SU-DHL-6 (cell line): ENCODE measurements around the gene TNS3.

Experiments
- H2AFZ ChIP-seq: fragments of 200-600 bp; sonication (generic); 2 replicates; pipeline ENCODE4 v1.6.1; 2014; ENCODE audit warnings: low read depth, mild to moderate bottlenecking, moderate library complexity, mixed read lengths, antibody characterized with exemption, low read length; ENCODE audit not compliant: severe bottlenecking
- H3F3A ChIP-seq: fragments of 200-600 bp; shearing (Covaris generic); 2 replicates; pipeline ENCODE4 v1.6.0; 2016; ENCODE audit warnings: antibody characterized with exemption, mild to moderate bottlenecking; ENCODE audit not compliant: insufficient read depth
- H3K27ac ChIP-seq: fragments of 200-600 bp; sonication (generic); 2 replicates; pipeline ENCODE4 v1.5.1; 2016; ENCODE audit warnings: low read depth, mild to moderate bottlenecking, low read length, moderate library complexity, mixed read lengths
- H3K27me3 ChIP-seq: fragments of 200-600 bp; sonication (generic), shearing (Covaris generic); 2 replicates; pipeline ENCODE4 v1.6.0; 2014; ENCODE audit warnings: mild to moderate bottlenecking, low read length
- H3K36me3 ChIP-seq: fragments of 200-600 bp; sonication (generic); 2 replicates; pipeline ENCODE4 v1.6.1; 2014; ENCODE audit warnings: mild to moderate bottlenecking, low read length, mixed read lengths
- H3K4me2 ChIP-seq: fragments of 300-600, 200-600 bp; shearing (Covaris generic), sonication (generic); 2 replicates; pipeline ENCODE4 v1.6.0; 2014; ENCODE audit warnings: low read length, low read depth, mild to moderate bottlenecking; ENCODE audit not compliant: poor library complexity, severe bottlenecking
- H3K4me3 ChIP-seq: fragments of 200-600 bp; sonication (generic); 2 replicates; pipeline ENCODE4 v1.5.1; 2014; ENCODE audit warnings: antibody characterized with exemption, low read length, mild to moderate bottlenecking, mixed read lengths; ENCODE audit not compliant: insufficient read depth, poor library complexity, severe bottlenecking
- H3K79me2 ChIP-seq: fragments of 200-600 bp; sonication (generic); 2 replicates; pipeline ENCODE4 v1.6.1; 2014; ENCODE audit warnings: mild to moderate bottlenecking, low read length, moderate library complexity; ENCODE audit not compliant: insufficient read depth
- H3K9ac ChIP-seq: fragments of 200-600 bp; sonication (generic); 2 replicates; pipeline ENCODE4 v1.7.0; 2014; ENCODE audit warnings: mild to moderate bottlenecking, low read length
- H3K9me2 ChIP-seq: fragments of 200-600 bp; sonication (generic); replicated peaks from 2 replicates; pipeline ENCODE4 v1.6.1; 2014; ENCODE audit warnings: low read length; ENCODE audit not compliant: insufficient read depth
- H3K9me3 ChIP-seq: fragments of 200-600 bp; sonication (generic); 2 replicates; pipeline ENCODE4 v1.6.1; 2014; ENCODE audit warnings: low read length, mixed read lengths; ENCODE audit not compliant: insufficient read depth
- H4K20me1 ChIP-seq: fragments of 200-600 bp; sonication (generic); 2 replicates; pipeline ENCODE4 v1.6.1; 2014; ENCODE audit warnings: low read depth, mild to moderate bottlenecking, antibody characterized with exemption, low read length, moderate library complexity, mixed read lengths
- CTCF ChIP-seq: fragments of 200-600 bp; sonication (generic); IDR thresholded peaks from one replicate; pipeline ENCODE4 v1.5.1; 2017; ENCODE audit warnings: antibody characterized with exemption, mild to moderate bottlenecking, low read length, moderate library complexity; ENCODE audit not compliant: insufficient read depth, poor library complexity, severe bottlenecking
- EZH2phosphoT487 ChIP-seq: fragments of 200-600 bp; sonication (generic), shearing (Covaris generic); conservative IDR thresholded peaks from 2 replicates; pipeline ENCODE4 v1.6.1; 2018; ENCODE audit warnings: mild to moderate bottlenecking, antibody characterized with exemption, low read length, moderate library complexity, mixed read lengths

The TNS3 gene

GRCh38 chr7:47303695-47304453, 278.0 kb downstream of the TNS3 start:
- no peak for TF ChIP-seq EZH2phosphoT487
- TF ChIP-seq CTCF, result no peak
- H2AFZ ChIP-seq, result no peak overlapping the region
- no peaks in the 10 kb centered on the region for H3K79me2 ChIP-seq
- H3K4me3 ChIP-seq, result no peak overlapping the region
- no peaks in the 10 kb centered on the region for H3K9me2 ChIP-seq
- no peaks in the 10 kb centered on the region for H3K36me3 ChIP-seq
- H3K27me3 ChIP-seq, result no peaks in the 10 kb centered on the region
- no peaks in the 10 kb centered on the region for H4K20me1 ChIP-seq
- H3K9ac ChIP-seq, result no peak overlapping the region
- H3F3A ChIP-seq, result no peaks in the 10 kb centered on the region
- no peaks in the 10 kb centered on the region for H3K9me3 ChIP-seq
- no peak overlapping the region for H3K27ac ChIP-seq
- H3K4me2 ChIP-seq, result no peak overlapping the region

- H3K36me3 ChIP-seq, result no peaks in the 10 kb centered on the region
Observed at GRCh38 chr7:47303014-47303694, 278.8 kb downstream of the TNS3 start.

GRCh38 chr7:47302560-47302959, 279.4 kb downstream of the TNS3 start:
- H3K36me3 ChIP-seq, result no peaks in the 10 kb centered on the region
- no peak overlapping the region for H3K4me3 ChIP-seq
- H3K27ac ChIP-seq, result no peak overlapping the region
- no peak overlapping the region for H2AFZ ChIP-seq
- H3K9ac ChIP-seq, result no peak overlapping the region
- no peaks in the 10 kb centered on the region for H3K79me2 ChIP-seq
- TF ChIP-seq CTCF (no peak), EZH2phosphoT487 (no peak)
- H3K4me2 ChIP-seq, result no peak overlapping the region
- H3F3A ChIP-seq, result no peaks in the 10 kb centered on the region
- no peaks in the 10 kb centered on the region for H3K9me2 ChIP-seq
- no peaks in the 10 kb centered on the region for H3K27me3 ChIP-seq
- no peaks in the 10 kb centered on the region for H4K20me1 ChIP-seq
- no peaks in the 10 kb centered on the region for H3K9me3 ChIP-seq

More at GRCh38 chr7:47303014-47303694, 278.8 kb downstream of the TNS3 start:
- H3K4me2 ChIP-seq, result no peak overlapping the region
- H3K4me3 ChIP-seq, result no peak overlapping the region
- no peaks in the 10 kb centered on the region for H3F3A ChIP-seq
- TF ChIP-seq EZH2phosphoT487, result no peak
- no peak for TF ChIP-seq CTCF
- H3K79me2 ChIP-seq, result no peaks in the 10 kb centered on the region
- no peaks in the 10 kb centered on the region for H3K9me3 ChIP-seq
- H4K20me1 ChIP-seq, result no peaks in the 10 kb centered on the region
- no peak overlapping the region for H3K9ac ChIP-seq
- H3K9me2 ChIP-seq, result no peaks in the 10 kb centered on the region
- no peak overlapping the region for H2AFZ ChIP-seq
- no peaks in the 10 kb centered on the region for H3K27me3 ChIP-seq
- H3K27ac ChIP-seq, result no peak overlapping the region
